HFF-Myc (cell line): Measurements from ENCODE around the gene FNDC3B.

ENCODE experiments used
- DNase-seq: peaks from one replicate; pipeline ENCODE4 v3.0.0-alpha.2; 2011; ENCODE audit warnings: low read depth; ENCODE audit errors: extremely low read depth
- H3K4me3 ChIP-seq: replicated peaks from 2 replicates; pipeline ENCODE4 v1.5.1; 2011; ENCODE audit warnings: low read depth, mild to moderate bottlenecking, control low read depth, low read length
- TF ChIP-seq, protein P1 (sequence below): IDR thresholded peaks from 2 replicates; pipeline ENCODE4 v1.5.1; 2012; ENCODE audit warnings: mild to moderate bottlenecking, low read depth, low read length, control low read depth; ENCODE audit errors: missing control alignments

The FNDC3B gene

DNA sequence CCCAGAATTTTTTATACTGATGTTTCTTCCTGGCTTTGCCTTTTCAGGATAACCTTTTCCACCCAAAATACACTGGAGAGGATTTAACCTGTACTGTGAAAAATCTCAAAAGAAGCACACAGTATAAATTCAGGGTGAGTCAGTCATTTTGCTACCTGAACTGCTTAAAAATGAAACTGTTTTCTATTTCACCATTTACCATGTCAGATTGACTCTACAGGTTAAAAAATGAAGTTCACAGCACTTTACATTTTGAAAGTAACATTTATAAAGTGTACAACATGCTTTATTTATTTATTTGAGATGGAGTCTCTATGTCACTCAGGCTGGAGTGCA is 293.6 kb downstream of the FNDC3B start:
- TF ChIP-seq, protein P1, sequence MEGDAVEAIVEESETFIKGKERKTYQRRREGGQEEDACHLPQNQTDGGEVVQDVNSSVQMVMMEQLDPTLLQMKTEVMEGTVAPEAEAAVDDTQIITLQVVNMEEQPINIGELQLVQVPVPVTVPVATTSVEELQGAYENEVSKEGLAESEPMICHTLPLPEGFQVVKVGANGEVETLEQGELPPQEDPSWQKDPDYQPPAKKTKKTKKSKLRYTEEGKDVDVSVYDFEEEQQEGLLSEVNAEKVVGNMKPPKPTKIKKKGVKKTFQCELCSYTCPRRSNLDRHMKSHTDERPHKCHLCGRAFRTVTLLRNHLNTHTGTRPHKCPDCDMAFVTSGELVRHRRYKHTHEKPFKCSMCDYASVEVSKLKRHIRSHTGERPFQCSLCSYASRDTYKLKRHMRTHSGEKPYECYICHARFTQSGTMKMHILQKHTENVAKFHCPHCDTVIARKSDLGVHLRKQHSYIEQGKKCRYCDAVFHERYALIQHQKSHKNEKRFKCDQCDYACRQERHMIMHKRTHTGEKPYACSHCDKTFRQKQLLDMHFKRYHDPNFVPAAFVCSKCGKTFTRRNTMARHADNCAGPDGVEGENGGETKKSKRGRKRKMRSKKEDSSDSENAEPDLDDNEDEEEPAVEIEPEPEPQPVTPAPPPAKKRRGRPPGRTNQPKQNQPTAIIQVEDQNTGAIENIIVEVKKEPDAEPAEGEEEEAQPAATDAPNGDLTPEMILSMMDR: no peak
- DNase-seq: no peak
- H3K4me3 ChIP-seq: no peak overlapping the region

DNA sequence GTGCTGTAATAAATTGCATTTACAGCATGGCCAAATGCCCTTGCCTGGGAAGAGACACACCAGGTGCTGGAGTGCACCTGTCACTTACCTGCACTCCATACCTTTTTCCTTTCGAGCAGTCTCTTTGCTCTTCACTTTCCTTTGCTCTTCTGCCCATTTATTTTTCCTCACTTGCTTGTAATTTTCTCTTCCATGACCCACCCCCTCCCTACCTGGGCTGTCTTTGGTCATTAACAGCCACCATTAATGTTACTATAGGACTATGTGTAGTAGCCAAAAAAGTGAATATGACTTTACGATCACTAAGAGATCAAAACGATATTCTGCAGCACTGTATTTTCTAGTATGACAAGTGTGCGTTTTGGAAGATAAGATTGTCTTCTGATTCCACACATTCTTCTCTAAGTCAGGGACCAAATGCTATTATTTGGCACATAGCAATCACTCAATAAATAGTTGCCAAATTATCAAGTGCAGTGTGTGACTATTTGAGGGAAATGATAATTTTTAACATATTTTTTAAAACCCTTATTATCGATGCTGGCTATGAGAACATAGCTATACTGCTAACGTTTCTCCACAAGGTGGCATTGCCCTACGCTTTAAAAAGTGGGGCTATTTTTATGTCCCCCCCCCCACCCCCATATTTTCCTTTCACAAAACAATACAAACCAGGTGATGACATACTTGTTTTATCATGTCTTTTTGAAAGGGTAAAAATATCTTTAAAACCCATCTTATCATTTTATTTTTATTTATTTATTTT is 294.5 kb downstream of the FNDC3B start:
- TF ChIP-seq, protein P1: peak; percentile 11
- no peak for DNase-seq
- no peak overlapping the region for H3K4me3 ChIP-seq

- no peak for DNase-seq
- TF ChIP-seq, protein P1: no peak
- H3K4me3 ChIP-seq: no peak overlapping the region
Measured at GRCh38 chr3:172334671-172335207, 295.4 kb downstream of the FNDC3B start.

GRCh38 chr3:172339892-172340291 is 300.5 kb downstream of the FNDC3B start:
- TF ChIP-seq, protein P1: no peak
- no peak overlapping the region for H3K4me3 ChIP-seq
- no peak for DNase-seq

DNA sequence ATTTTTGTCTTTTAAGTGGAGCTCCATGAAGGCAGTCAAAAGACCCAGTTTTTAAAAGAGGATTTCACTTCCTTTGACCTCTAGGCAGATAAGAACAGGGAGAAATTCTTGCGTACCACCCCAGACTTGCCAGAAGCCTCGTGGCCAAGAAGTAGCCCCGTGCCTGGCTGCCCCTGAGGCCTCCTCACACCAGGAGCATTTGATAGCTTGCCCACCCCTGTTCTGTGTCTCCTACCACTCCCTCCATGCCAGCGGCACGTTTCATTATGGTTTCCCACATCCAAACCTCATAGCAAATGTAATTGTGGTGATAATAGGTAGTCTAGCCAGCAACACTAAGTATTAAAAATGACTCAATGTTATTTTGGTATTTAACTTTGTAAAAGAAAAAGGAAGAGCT is 301.2 kb downstream of the FNDC3B start:
- no peak for DNase-seq

GRCh38 chr3:172341482-172342059 is 302.2 kb downstream of the FNDC3B start:
- TF ChIP-seq, protein P1: peak; percentile 31
- H3K4me3 ChIP-seq: no peak overlapping the region
- peak; percentile 27 for DNase-seq

More for the DNA sequence above, 301.2 kb downstream of the FNDC3B start:
- TF ChIP-seq, protein P1: no peak
- no peak overlapping the region for H3K4me3 ChIP-seq
